SIG-M5 treated with dmso at 0.1 percent for 504 hours (cell line): ENCODE data around the gene PPIE.

Source experiments
- DNase-seq: peaks from one replicate; lab custom pipeline; 2025; ENCODE audit not compliant: unreplicated experiment; lab: John Stamatoyannopoulos, UW

Gene PPIE

DNA sequence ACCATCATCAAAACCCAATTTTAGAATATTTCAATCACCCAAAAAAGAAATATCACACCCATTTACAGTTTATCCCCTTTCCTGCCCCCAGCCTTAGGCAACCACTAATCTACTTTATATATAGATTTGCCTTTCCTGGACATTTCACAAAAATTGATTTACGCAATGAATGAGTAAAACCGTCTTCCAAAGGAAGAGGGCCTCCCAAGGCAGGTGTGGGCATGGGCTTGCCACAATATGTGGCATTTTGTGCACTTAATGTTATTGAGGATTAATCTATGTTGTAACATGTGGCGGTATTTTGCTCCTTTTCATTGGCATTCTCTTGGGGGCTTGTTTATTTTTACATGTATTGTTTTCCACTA is 61.8 kb downstream of the PPIE start:
- DNase-seq = peak; percentile 93

DNA sequence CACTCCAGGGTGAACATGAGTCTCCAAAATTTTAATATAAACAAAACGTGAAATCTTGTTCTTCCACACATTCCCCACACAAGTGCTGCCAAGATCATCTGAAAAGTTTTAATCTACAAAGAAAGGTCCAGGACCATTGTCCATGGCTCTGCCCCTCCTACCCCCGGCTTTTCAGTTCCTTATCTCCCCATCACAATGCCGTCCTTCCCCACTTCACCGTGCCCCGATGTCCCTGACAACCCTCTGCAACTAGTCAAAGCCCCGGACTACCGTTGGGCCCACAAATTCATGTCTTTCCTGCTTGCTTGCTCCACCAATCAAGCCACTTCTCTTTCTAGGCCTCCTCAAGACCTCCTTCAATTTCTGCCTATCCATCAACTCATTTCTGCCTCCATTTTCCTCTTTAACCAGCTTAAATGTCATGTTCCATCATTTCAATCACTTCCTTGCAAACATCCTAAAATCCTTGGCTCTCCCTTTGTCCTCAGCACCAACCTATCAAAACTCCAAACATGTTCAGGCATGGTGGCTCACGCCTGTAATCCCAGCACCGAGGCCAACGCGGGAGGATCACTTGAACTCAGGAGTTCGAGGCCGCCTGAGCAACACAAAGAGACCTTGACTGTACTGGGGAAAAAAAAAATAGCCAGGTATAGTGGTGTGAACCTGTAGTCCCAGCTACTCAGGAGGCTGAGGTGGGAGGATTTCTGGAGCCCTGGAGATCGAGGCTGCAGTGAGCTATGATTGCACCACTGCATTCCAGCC is 64.0 kb downstream of the PPIE start:
- DNase-seq = no peak

DNA sequence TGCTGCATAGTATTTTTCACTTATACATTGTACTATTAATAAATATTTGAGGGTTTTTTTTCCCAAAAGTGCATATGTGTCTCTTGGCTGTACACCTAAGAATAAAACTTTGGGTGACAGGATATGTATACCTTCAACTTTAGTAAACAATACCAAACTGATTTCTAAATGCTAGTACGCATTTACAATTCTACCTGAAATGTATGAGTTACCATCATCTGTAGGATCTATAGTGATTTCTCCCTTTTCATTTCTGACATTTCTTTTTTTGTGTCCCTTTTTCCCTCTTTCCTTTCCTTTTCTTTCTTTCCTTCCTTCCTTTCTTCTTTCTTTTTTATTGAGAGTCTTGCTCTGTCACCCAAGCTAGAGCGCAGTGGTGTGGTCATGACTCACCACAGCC is 66.7 kb downstream of the PPIE start:
- DNase-seq = no peak

DNA sequence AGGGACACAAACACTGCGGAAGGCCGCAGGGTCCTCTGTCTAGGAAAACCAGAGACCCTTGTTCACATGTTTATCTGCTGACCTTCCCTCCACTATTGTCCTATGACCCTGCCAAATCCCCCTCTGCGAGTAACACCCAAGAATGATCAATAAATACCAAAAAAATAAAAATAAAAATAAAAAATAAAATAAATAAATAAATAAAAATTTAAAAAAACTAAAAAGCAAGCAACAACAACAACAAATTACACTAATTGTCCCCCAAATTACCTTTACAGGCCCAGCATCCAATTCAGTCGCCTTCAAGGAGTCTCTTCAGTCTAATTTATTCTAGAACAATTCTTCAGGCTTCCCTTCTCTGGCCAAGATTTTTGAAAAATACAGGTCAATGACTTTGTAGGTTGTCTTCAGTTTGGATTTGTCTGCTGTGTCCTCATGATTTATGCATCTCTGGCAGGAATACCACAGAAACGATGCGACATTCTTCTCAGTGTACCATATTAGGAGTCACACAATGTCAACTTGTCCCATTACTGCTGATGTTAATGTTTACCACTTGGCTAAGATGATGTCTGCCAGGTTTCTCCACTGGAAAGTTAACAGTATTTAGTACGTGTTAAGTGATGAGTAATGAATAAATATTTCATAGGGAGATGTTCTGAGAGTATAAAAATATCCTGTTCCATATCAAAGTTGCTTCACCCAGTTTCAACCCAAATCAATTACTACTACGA is 70.3 kb downstream of the PPIE start:
- no peak for DNase-seq

DNA sequence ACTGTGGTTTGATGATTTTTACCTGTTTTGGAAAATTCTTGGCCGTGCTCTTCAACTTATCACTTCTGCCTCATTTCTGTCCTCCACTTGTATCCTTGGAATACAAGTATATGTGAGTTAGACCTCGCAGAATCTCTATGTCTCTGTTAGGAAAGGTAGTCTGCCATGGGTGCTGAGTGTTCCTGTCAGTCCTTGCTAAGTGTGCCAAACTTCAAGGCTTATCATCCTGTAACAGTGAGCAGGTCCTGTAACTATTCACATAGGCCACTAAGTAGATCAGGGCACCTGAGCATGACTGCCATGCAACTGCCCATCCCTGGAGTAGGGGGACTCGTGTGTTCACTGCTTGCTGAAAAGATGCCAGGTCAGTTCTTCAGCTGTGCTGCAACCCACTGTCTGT is 74.2 kb downstream of the PPIE start:
- DNase-seq = no peak
